ENCODE measurements around the gene MYH9.
A peak's percentile ranks its signal among the peaks of the same experiment; 100 is the strongest.
"Not testable (repeated sequence)": the region's sequence is repeated elsewhere in the genome, so short reads cannot be mapped to it uniquely, and the experiment has no call there.

Gene MYH9

GRCh38 chr22:36411589-36412258 lies 24.0 kb upstream of the MYH9 start:
- Histone ChIP-seq H3K27ac (ENCODE audit: low read length) (no peak overlapping the region), H3K9me3 (ENCODE audit: control insufficient read depth in 2 of 2, low read length in 2 of 2) (no peaks in the 10 kb centered on the region), H3K4me1 (ENCODE audit: control insufficient read depth, insufficient read depth, low read length) (no peaks in the 10 kb centered on the region), H3K27me3 (ENCODE audit: control insufficient read depth in 1 of 2, insufficient read depth in 2 of 2, low read length in 2 of 2) (no peaks in the 10 kb centered on the region), H3K9ac (ENCODE audit: low read length in 2 of 2) (no peak overlapping the region), H3K4me3 (ENCODE audit: low read length in 2 of 2) (no peak overlapping the region), H3K36me3 (ENCODE audit: control insufficient read depth in 2 of 2, insufficient read depth in 2 of 2, low read length in 2 of 2) (peaks cover 0 to 2% of the 10 kb centered on the region in 2 donors)

- H3K36me3 ChIP-seq (ENCODE audit: control insufficient read depth in 2 of 2, insufficient read depth in 2 of 2, low read length in 2 of 2): peaks cover 0 to 2% of the 10 kb centered on the region in 2 donors
- H3K4me1 ChIP-seq (ENCODE audit: control insufficient read depth, insufficient read depth, low read length): no peaks in the 10 kb centered on the region
- no peaks in the 10 kb centered on the region for H3K27me3 ChIP-seq (ENCODE audit: control insufficient read depth in 1 of 2, insufficient read depth in 2 of 2, low read length in 2 of 2)
- peak overlapping the region in 1 of 2 donors; percentile 40 for H3K4me3 ChIP-seq (ENCODE audit: low read length in 2 of 2)
- no peak overlapping the region for H3K27ac ChIP-seq (ENCODE audit: low read length)
- H3K9me3 ChIP-seq (ENCODE audit: control insufficient read depth in 2 of 2, low read length in 2 of 2): no peaks in the 10 kb centered on the region
- no peak overlapping the region for H3K9ac ChIP-seq (ENCODE audit: low read length in 2 of 2)
These were observed 22.4 kb upstream of the MYH9 start for GRCh38 chr22:36409911-36410756.

GRCh38 chr22:36409554-36409910 lies 21.8 kb upstream of the MYH9 start:
- not testable (repeated sequence) for H3K27me3 ChIP-seq (ENCODE audit: control insufficient read depth in 1 of 2, insufficient read depth in 2 of 2, low read length in 2 of 2); H3K9me3 ChIP-seq (ENCODE audit: control insufficient read depth in 2 of 2, low read length in 2 of 2); H3K9ac ChIP-seq (ENCODE audit: low read length in 2 of 2); H3K4me3 ChIP-seq (ENCODE audit: low read length in 2 of 2); H3K36me3 ChIP-seq (ENCODE audit: control insufficient read depth in 2 of 2, insufficient read depth in 2 of 2, low read length in 2 of 2); H3K27ac ChIP-seq (ENCODE audit: low read length); H3K4me1 ChIP-seq (ENCODE audit: control insufficient read depth, insufficient read depth, low read length)

GRCh38 chr22:36409056-36409455 lies 21.3 kb upstream of the MYH9 start:
- Histone ChIP-seq H3K4me3 (ENCODE audit: low read length in 2 of 2) (no peak overlapping the region), H3K9ac (ENCODE audit: low read length in 2 of 2) (no peak overlapping the region), H3K9me3 (ENCODE audit: control insufficient read depth in 2 of 2, low read length in 2 of 2) (no peaks in the 10 kb centered on the region), H3K27me3 (ENCODE audit: control insufficient read depth in 1 of 2, insufficient read depth in 2 of 2, low read length in 2 of 2) (no peaks in the 10 kb centered on the region), H3K36me3 (ENCODE audit: control insufficient read depth in 2 of 2, insufficient read depth in 2 of 2, low read length in 2 of 2) (peaks cover 0 to 2% of the 10 kb centered on the region in 2 donors), H3K4me1 (ENCODE audit: control insufficient read depth, insufficient read depth, low read length) (no peaks in the 10 kb centered on the region), H3K27ac (ENCODE audit: low read length) (no peak overlapping the region)

- Histone ChIP-seq H3K27ac (ENCODE audit: low read length) (no peak overlapping the region), H3K4me3 (ENCODE audit: low read length in 2 of 2) (no peak overlapping the region), H3K36me3 (ENCODE audit: control insufficient read depth in 2 of 2, insufficient read depth in 2 of 2, low read length in 2 of 2) (peaks cover 0 to 2% of the 10 kb centered on the region in 2 donors), H3K9me3 (ENCODE audit: control insufficient read depth in 2 of 2, low read length in 2 of 2) (no peaks in the 10 kb centered on the region), H3K9ac (ENCODE audit: low read length in 2 of 2) (no peak overlapping the region), H3K4me1 (ENCODE audit: control insufficient read depth, insufficient read depth, low read length) (no peaks in the 10 kb centered on the region), H3K27me3 (ENCODE audit: control insufficient read depth in 1 of 2, insufficient read depth in 2 of 2, low read length in 2 of 2) (no peaks in the 10 kb centered on the region)
These were observed 19.0 kb upstream of the MYH9 start for GRCh38 chr22:36406721-36407120.

GRCh38 chr22:36405671-36406538 lies 18.1 kb upstream of the MYH9 start:
- H3K9ac ChIP-seq (ENCODE audit: low read length in 2 of 2): no peak overlapping the region

GRCh38 chr22:36405221-36405661 lies 17.5 kb upstream of the MYH9 start:
- Histone ChIP-seq H3K9me3 (ENCODE audit: control insufficient read depth in 2 of 2, low read length in 2 of 2) (no peaks in the 10 kb centered on the region), H3K27ac (ENCODE audit: low read length) (no peak overlapping the region), H3K4me1 (ENCODE audit: control insufficient read depth, insufficient read depth, low read length) (no peaks in the 10 kb centered on the region), H3K9ac (ENCODE audit: low read length in 2 of 2) (no peak overlapping the region), H3K4me3 (ENCODE audit: low read length in 2 of 2) (no peak overlapping the region), H3K27me3 (ENCODE audit: control insufficient read depth in 1 of 2, insufficient read depth in 2 of 2, low read length in 2 of 2) (no peaks in the 10 kb centered on the region), H3K36me3 (ENCODE audit: control insufficient read depth in 2 of 2, insufficient read depth in 2 of 2, low read length in 2 of 2) (peaks cover 0 to 2% of the 10 kb centered on the region in 2 donors)

More at GRCh38 chr22:36405671-36406538, 18.1 kb upstream of the MYH9 start:
- Histone ChIP-seq H3K27ac (ENCODE audit: low read length) (no peak overlapping the region), H3K4me1 (ENCODE audit: control insufficient read depth, insufficient read depth, low read length) (no peaks in the 10 kb centered on the region), H3K36me3 (ENCODE audit: control insufficient read depth in 2 of 2, insufficient read depth in 2 of 2, low read length in 2 of 2) (peaks cover 0 to 2% of the 10 kb centered on the region in 2 donors), H3K9me3 (ENCODE audit: control insufficient read depth in 2 of 2, low read length in 2 of 2) (no peaks in the 10 kb centered on the region), H3K4me3 (ENCODE audit: low read length in 2 of 2) (no peak overlapping the region), H3K27me3 (ENCODE audit: control insufficient read depth in 1 of 2, insufficient read depth in 2 of 2, low read length in 2 of 2) (no peaks in the 10 kb centered on the region)

GRCh38 chr22:36404446-36404845 lies 16.7 kb upstream of the MYH9 start:
- H3K4me3 ChIP-seq (ENCODE audit: low read length in 2 of 2): no peak overlapping the region
- H3K27me3 ChIP-seq (ENCODE audit: control insufficient read depth in 1 of 2, insufficient read depth in 2 of 2, low read length in 2 of 2): no peaks in the 10 kb centered on the region
- no peak overlapping the region for H3K9ac ChIP-seq (ENCODE audit: low read length in 2 of 2)
- no peaks in the 10 kb centered on the region for H3K36me3 ChIP-seq (ENCODE audit: control insufficient read depth in 2 of 2, insufficient read depth in 2 of 2, low read length in 2 of 2)
- no peaks in the 10 kb centered on the region for H3K4me1 ChIP-seq (ENCODE audit: control insufficient read depth, insufficient read depth, low read length)
- H3K27ac ChIP-seq (ENCODE audit: low read length): no peak overlapping the region
- H3K9me3 ChIP-seq (ENCODE audit: control insufficient read depth in 2 of 2, low read length in 2 of 2): no peaks in the 10 kb centered on the region

GRCh38 chr22:36399472-36399778 lies 11.7 kb upstream of the MYH9 start:
- H3K9ac ChIP-seq (ENCODE audit: low read length in 2 of 2): no peak overlapping the region
- peaks cover 6 to 7% of the 10 kb centered on the region in 2 donors for H3K36me3 ChIP-seq (ENCODE audit: control insufficient read depth in 2 of 2, insufficient read depth in 2 of 2, low read length in 2 of 2)
- no peak overlapping the region for H3K27ac ChIP-seq (ENCODE audit: low read length)
- H3K4me3 ChIP-seq (ENCODE audit: low read length in 2 of 2): no peak overlapping the region
- H3K9me3 ChIP-seq (ENCODE audit: control insufficient read depth in 2 of 2, low read length in 2 of 2): no peaks in the 10 kb centered on the region
- H3K4me1 ChIP-seq (ENCODE audit: control insufficient read depth, insufficient read depth, low read length): no peaks in the 10 kb centered on the region
- no peaks in the 10 kb centered on the region for H3K27me3 ChIP-seq (ENCODE audit: control insufficient read depth in 1 of 2, insufficient read depth in 2 of 2, low read length in 2 of 2)

GRCh38 chr22:36398601-36399471 lies 11.1 kb upstream of the MYH9 start:
- Histone ChIP-seq H3K36me3 (ENCODE audit: control insufficient read depth in 2 of 2, insufficient read depth in 2 of 2, low read length in 2 of 2) (peaks cover 6 to 7% of the 10 kb centered on the region in 2 donors), H3K9ac (ENCODE audit: low read length in 2 of 2) (no peak overlapping the region), H3K27ac (ENCODE audit: low read length) (no peak overlapping the region), H3K4me3 (ENCODE audit: low read length in 2 of 2) (no peak overlapping the region), H3K4me1 (ENCODE audit: control insufficient read depth, insufficient read depth, low read length) (no peaks in the 10 kb centered on the region), H3K27me3 (ENCODE audit: control insufficient read depth in 1 of 2, insufficient read depth in 2 of 2, low read length in 2 of 2) (no peaks in the 10 kb centered on the region), H3K9me3 (ENCODE audit: control insufficient read depth in 2 of 2, low read length in 2 of 2) (no peaks in the 10 kb centered on the region)
